ENCODE results near the gene DOCK6.

DOCK6 gene

GRCh38 chr19:11260996-11261395, 1.3 kb downstream of the DOCK6 start:
- Histone ChIP-seq H3K36me3 (ENCODE audit: control insufficient read depth, insufficient read depth, low read length) (no peaks in the 10 kb centered on the region), H3K4me1 (ENCODE audit: control insufficient read depth, insufficient read depth, low read length, poor library complexity, severe bottlenecking) (no peaks in the 10 kb centered on the region), H3K4me3 (ENCODE audit: extremely low read depth, insufficient read depth, low read length, poor library complexity, severe bottlenecking) (peak overlapping the region; percentile 66), H3K9me3 (ENCODE audit: control insufficient read depth, low read length) (no peaks in the 10 kb centered on the region), H3K27ac (ENCODE audit: low read depth, low read length, severe bottlenecking) (no peak overlapping the region)
- 72% methylated on average over 5 of the region's 5 CpGs for WGBS, 2 experiments (ENCODE audit: insufficient coverage in 2 of 2)

DNA sequence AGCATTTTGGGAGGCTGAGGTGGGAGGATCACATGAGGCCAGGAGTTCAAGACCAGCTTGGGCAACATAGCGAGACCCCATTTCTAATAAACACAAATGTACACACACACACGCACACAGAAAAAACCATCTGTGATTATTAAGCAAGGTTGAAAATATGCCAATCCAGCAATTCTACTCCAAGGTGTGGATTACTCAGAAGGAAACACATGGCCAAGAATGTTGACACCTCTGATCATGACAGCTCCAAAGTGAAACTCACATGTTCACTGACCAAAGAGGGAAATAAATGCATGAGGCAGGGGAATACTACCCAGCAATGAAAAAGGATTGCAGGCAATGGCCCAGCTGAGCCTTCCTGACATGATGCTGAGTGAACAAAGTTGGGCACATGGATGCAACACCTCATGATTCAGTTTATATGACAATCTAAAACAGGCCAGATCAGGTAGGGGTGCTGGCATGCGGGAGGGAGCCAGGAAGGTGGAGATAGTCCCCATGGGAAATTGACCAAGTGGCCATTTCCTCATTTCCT, 4.4 kb downstream of the DOCK6 start:
- Histone ChIP-seq H3K9me3 (ENCODE audit: control insufficient read depth, low read length) (no peaks in the 10 kb centered on the region), H3K4me1 (ENCODE audit: control insufficient read depth, insufficient read depth, low read length, poor library complexity, severe bottlenecking) (peaks cover 8% of the 10 kb centered on the region), H3K4me3 (ENCODE audit: extremely low read depth, insufficient read depth, low read length, poor library complexity, severe bottlenecking) (no peak overlapping the region), H3K36me3 (ENCODE audit: control insufficient read depth, insufficient read depth, low read length) (no peaks in the 10 kb centered on the region), H3K27ac (ENCODE audit: low read depth, low read length, severe bottlenecking) (no peak overlapping the region)
- 100% methylated on average over 1 of the region's 3 CpGs for WGBS, 2 experiments (ENCODE audit: insufficient coverage in 2 of 2)

- peaks cover 8% of the 10 kb centered on the region for H3K4me1 ChIP-seq (ENCODE audit: control insufficient read depth, insufficient read depth, low read length, poor library complexity, severe bottlenecking)
- no peaks in the 10 kb centered on the region for H3K9me3 ChIP-seq (ENCODE audit: control insufficient read depth, low read length)
- peaks cover 12% of the 10 kb centered on the region for H3K36me3 ChIP-seq (ENCODE audit: control insufficient read depth, insufficient read depth, low read length)
- no peak overlapping the region for H3K27ac ChIP-seq (ENCODE audit: low read depth, low read length, severe bottlenecking)
- WGBS, 2 experiments (ENCODE audit: insufficient coverage in 2 of 2), result 37 to 60% methylated on average over 7 of the region's 7 CpGs
- H3K4me3 ChIP-seq (ENCODE audit: extremely low read depth, insufficient read depth, low read length, poor library complexity, severe bottlenecking), result no peak overlapping the region
Measured at GRCh38 chr19:11256189-11256588, 6.1 kb downstream of the DOCK6 start.

GRCh38 chr19:11254666-11255065, 7.7 kb downstream of the DOCK6 start:
- H3K36me3 ChIP-seq (ENCODE audit: control insufficient read depth, insufficient read depth, low read length), result peaks cover 22% of the 10 kb centered on the region
- WGBS, 2 experiments (ENCODE audit: insufficient coverage in 2 of 2), result 88 to 89% methylated on average over 5 of the region's 5 CpGs
- H3K9me3 ChIP-seq (ENCODE audit: control insufficient read depth, low read length), result no peaks in the 10 kb centered on the region
- H3K4me3 ChIP-seq (ENCODE audit: extremely low read depth, insufficient read depth, low read length, poor library complexity, severe bottlenecking), result no peak overlapping the region
- peaks cover 8% of the 10 kb centered on the region for H3K4me1 ChIP-seq (ENCODE audit: control insufficient read depth, insufficient read depth, low read length, poor library complexity, severe bottlenecking)
- H3K27ac ChIP-seq (ENCODE audit: low read depth, low read length, severe bottlenecking), result no peak overlapping the region

DNA sequence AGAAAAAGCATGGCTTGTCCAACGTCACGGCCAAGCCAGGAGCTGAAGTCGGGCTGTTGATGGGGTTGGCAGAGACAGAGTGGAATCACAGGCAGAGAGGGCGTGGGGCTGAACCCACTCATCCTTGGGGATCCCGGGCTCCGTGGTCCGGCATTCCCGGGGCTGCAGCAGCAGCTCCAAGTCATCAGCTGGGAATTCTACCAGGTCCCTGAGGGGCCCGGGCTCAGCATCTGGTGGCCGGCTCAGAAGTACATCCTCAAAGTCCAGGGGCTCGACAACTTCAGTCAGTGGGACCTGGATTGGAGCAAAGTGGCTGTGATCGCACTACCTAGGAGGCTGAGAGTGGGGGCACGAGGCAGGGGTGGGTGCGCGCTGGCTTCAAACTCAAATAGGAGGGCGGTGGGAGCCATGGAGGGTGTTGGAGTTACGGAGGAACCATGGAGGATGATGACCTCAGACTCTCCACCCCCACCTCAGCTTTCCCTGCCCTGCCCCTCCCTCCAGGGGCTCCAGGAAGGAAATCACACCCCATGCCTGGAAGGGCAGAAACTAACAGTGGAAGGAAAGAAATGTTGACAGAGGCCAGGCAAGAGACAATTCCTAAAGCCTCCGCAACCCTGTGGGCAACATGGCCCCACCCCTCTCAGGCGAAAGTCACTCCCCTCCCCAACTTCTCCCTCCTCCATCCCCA, 9.5 kb downstream of the DOCK6 start:
- H3K36me3 ChIP-seq (ENCODE audit: control insufficient read depth, insufficient read depth, low read length), result peaks cover 33% of the 10 kb centered on the region
- no peak overlapping the region for H3K27ac ChIP-seq (ENCODE audit: low read depth, low read length, severe bottlenecking)
- no peaks in the 10 kb centered on the region for H3K9me3 ChIP-seq (ENCODE audit: control insufficient read depth, low read length)
- 94 to 96% methylated on average over 11 to 16 of the region's 19 CpGs for WGBS, 2 experiments (ENCODE audit: insufficient coverage in 2 of 2)
- H3K4me1 ChIP-seq (ENCODE audit: control insufficient read depth, insufficient read depth, low read length, poor library complexity, severe bottlenecking), result peaks cover 8% of the 10 kb centered on the region
- no peak overlapping the region for H3K4me3 ChIP-seq (ENCODE audit: extremely low read depth, insufficient read depth, low read length, poor library complexity, severe bottlenecking)

GRCh38 chr19:11251650-11252314, 10.5 kb downstream of the DOCK6 start:
- no peak overlapping the region for H3K4me3 ChIP-seq (ENCODE audit: extremely low read depth, insufficient read depth, low read length, poor library complexity, severe bottlenecking)
- H3K4me1 ChIP-seq (ENCODE audit: control insufficient read depth, insufficient read depth, low read length, poor library complexity, severe bottlenecking), result peaks cover 8% of the 10 kb centered on the region
- H3K27ac ChIP-seq (ENCODE audit: low read depth, low read length, severe bottlenecking), result no peak overlapping the region
- H3K9me3 ChIP-seq (ENCODE audit: control insufficient read depth, low read length), result no peaks in the 10 kb centered on the region
- peaks cover 42% of the 10 kb centered on the region for H3K36me3 ChIP-seq (ENCODE audit: control insufficient read depth, insufficient read depth, low read length)
- WGBS, 2 experiments (ENCODE audit: insufficient coverage in 2 of 2), result 92 to 98% methylated on average over 8 to 10 of the region's 11 CpGs

GRCh38 chr19:11251217-11251616, 11.1 kb downstream of the DOCK6 start:
- Histone ChIP-seq H3K9me3 (ENCODE audit: control insufficient read depth, low read length) (no peaks in the 10 kb centered on the region), H3K4me3 (ENCODE audit: extremely low read depth, insufficient read depth, low read length, poor library complexity, severe bottlenecking) (no peak overlapping the region), H3K4me1 (ENCODE audit: control insufficient read depth, insufficient read depth, low read length, poor library complexity, severe bottlenecking) (peaks cover 8% of the 10 kb centered on the region), H3K36me3 (ENCODE audit: control insufficient read depth, insufficient read depth, low read length) (peaks cover 46% of the 10 kb centered on the region), H3K27ac (ENCODE audit: low read depth, low read length, severe bottlenecking) (no peak overlapping the region)
- 93 to 100% methylated on average over 3 to 4 of the region's 4 CpGs for whole genome bisulfite sequencing, 2 experiments (ENCODE audit: insufficient coverage in 2 of 2)

DNA sequence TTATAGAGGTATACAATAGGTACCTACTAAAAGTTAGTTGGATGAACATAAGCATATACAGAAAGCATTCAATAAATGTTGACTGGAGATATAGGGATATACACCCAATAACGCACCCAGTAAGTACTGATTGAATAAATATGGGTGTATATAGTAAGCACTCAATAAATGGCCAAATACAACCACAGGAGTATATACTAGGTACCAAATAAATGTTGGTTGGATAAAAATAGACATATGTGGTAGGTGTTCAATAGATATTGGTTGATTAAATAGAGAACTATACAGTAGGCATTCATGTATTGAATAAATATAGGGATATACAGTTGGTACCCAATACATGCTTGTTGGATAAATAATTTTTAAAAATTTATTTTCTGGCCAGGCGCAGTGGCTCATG, 13.5 kb downstream of the DOCK6 start:
- Histone ChIP-seq H3K9me3 (ENCODE audit: control insufficient read depth, low read length) (no peaks in the 10 kb centered on the region), H3K27ac (ENCODE audit: low read depth, low read length, severe bottlenecking) (no peak overlapping the region), H3K4me3 (ENCODE audit: extremely low read depth, insufficient read depth, low read length, poor library complexity, severe bottlenecking) (no peak overlapping the region), H3K36me3 (ENCODE audit: control insufficient read depth, insufficient read depth, low read length) (peaks cover 53% of the 10 kb centered on the region), H3K4me1 (ENCODE audit: control insufficient read depth, insufficient read depth, low read length, poor library complexity, severe bottlenecking) (peaks cover 8% of the 10 kb centered on the region)
- WGBS, 2 experiments (ENCODE audit: insufficient coverage in 2 of 2), result no CpG with 5 or more reads among the region's 2 CpGs

GRCh38 chr19:11247934-11248333, 14.4 kb downstream of the DOCK6 start:
- Histone ChIP-seq H3K9me3 (ENCODE audit: control insufficient read depth, low read length) (no peaks in the 10 kb centered on the region), H3K4me3 (ENCODE audit: extremely low read depth, insufficient read depth, low read length, poor library complexity, severe bottlenecking) (no peak overlapping the region), H3K36me3 (ENCODE audit: control insufficient read depth, insufficient read depth, low read length) (peaks cover 56% of the 10 kb centered on the region), H3K27ac (ENCODE audit: low read depth, low read length, severe bottlenecking) (no peak overlapping the region), H3K4me1 (ENCODE audit: control insufficient read depth, insufficient read depth, low read length, poor library complexity, severe bottlenecking) (peaks cover under 1% of the 10 kb centered on the region)
- 94 to 98% methylated on average over 11 to 14 of the region's 14 CpGs for WGBS, 2 experiments (ENCODE audit: insufficient coverage in 2 of 2)

GRCh38 chr19:11247391-11247790, 14.9 kb downstream of the DOCK6 start:
- H3K9me3 ChIP-seq (ENCODE audit: control insufficient read depth, low read length), result no peaks in the 10 kb centered on the region
- H3K27ac ChIP-seq (ENCODE audit: low read depth, low read length, severe bottlenecking), result no peak overlapping the region
- 95 to 97% methylated on average over 9 to 10 of the region's 10 CpGs for WGBS, 2 experiments (ENCODE audit: insufficient coverage in 2 of 2)
- no peak overlapping the region for H3K4me3 ChIP-seq (ENCODE audit: extremely low read depth, insufficient read depth, low read length, poor library complexity, severe bottlenecking)
- H3K36me3 ChIP-seq (ENCODE audit: control insufficient read depth, insufficient read depth, low read length), result peaks cover 61% of the 10 kb centered on the region
- H3K4me1 ChIP-seq (ENCODE audit: control insufficient read depth, insufficient read depth, low read length, poor library complexity, severe bottlenecking), result no peaks in the 10 kb centered on the region

GRCh38 chr19:11246941-11247340, 15.4 kb downstream of the DOCK6 start:
- H3K4me3 ChIP-seq (ENCODE audit: extremely low read depth, insufficient read depth, low read length, poor library complexity, severe bottlenecking), result no peak overlapping the region
- H3K27ac ChIP-seq (ENCODE audit: low read depth, low read length, severe bottlenecking), result no peak overlapping the region
- no peaks in the 10 kb centered on the region for H3K4me1 ChIP-seq (ENCODE audit: control insufficient read depth, insufficient read depth, low read length, poor library complexity, severe bottlenecking)
- WGBS, 2 experiments (ENCODE audit: insufficient coverage in 2 of 2), result 94 to 100% methylated on average over 6 to 9 of the region's 11 CpGs
- peaks cover 61% of the 10 kb centered on the region for H3K36me3 ChIP-seq (ENCODE audit: control insufficient read depth, insufficient read depth, low read length)
- no peaks in the 10 kb centered on the region for H3K9me3 ChIP-seq (ENCODE audit: control insufficient read depth, low read length)
